Prostate gland (tissue), 2 donors: ENCODE results near the gene GNL3.

Source experiments
- POLR2A ChIP-seq: fragments of 450-650 bp; IDR thresholded peaks from one replicate; pipeline ENCODE4 v1.6.1; 2016; ENCODE audit warnings: antibody characterized with exemption, mild to moderate bottlenecking
- TF ChIP-seq, protein P1 (sequence below), 4 experiments: fragments of 200-600 bp in 2 of 4; fragments of 450-650 bp in 2 of 4; sonication (generic) in 2 of 4; IDR thresholded peaks; 1 replicate in 3 of 4; 2 replicates in 1 of 4; pipeline ENCODE4 v1.5.1; 2016 to 2019; ENCODE audit warnings: antibody characterized with exemption in 4 of 4, mild to moderate bottlenecking in 2 of 4, moderate library complexity in 2 of 4

DNA sequence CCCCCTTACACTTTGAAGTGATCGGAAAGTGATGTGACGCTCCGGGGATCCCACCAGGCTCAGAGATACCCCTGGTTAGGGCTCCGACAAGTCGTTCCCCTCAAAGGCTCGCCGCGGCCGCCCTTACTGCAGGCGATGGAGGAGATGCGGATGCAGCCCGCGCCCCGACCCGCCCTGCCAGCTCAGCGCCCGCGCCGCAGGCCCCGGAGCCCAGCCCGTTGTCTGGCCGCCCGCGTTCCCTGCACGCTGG, 19.5 kb downstream of the GNL3 start:
- TF ChIP-seq, protein P1, sequence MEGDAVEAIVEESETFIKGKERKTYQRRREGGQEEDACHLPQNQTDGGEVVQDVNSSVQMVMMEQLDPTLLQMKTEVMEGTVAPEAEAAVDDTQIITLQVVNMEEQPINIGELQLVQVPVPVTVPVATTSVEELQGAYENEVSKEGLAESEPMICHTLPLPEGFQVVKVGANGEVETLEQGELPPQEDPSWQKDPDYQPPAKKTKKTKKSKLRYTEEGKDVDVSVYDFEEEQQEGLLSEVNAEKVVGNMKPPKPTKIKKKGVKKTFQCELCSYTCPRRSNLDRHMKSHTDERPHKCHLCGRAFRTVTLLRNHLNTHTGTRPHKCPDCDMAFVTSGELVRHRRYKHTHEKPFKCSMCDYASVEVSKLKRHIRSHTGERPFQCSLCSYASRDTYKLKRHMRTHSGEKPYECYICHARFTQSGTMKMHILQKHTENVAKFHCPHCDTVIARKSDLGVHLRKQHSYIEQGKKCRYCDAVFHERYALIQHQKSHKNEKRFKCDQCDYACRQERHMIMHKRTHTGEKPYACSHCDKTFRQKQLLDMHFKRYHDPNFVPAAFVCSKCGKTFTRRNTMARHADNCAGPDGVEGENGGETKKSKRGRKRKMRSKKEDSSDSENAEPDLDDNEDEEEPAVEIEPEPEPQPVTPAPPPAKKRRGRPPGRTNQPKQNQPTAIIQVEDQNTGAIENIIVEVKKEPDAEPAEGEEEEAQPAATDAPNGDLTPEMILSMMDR (IDR thresholded peaks at IDR 0.05): no peak
- peak; percentile 58 for TF ChIP-seq POLR2A
